B cell (primary cell): ENCODE data around the gene CPLANE2. TPM values are rescaled to one million over a fixed set of nuclear protein-coding genes. Genes with fewer than 3 reads are reported as not detected.

Source experiments
- ATAC-seq: fragments of 200-7000 bp; cut with Tn5 transposase; one replicate; pipeline ENCODE4 v1.10.0; 2021; ENCODE audit warnings: low read depth, mild to moderate bottlenecking, moderate number of reproducible peaks, moderate library complexity
- CTCF ChIA-PET: fragments of 350-600 bp; sonication (Branson Sonifier 250); formaldehyde crosslinking; loops from one replicate; lab custom pipeline; 2021; ENCODE audit warnings: antibody characterized with exemption, inconsistent platforms; lab: Charles Lee
- POLR2A ChIA-PET: fragments of 350-600 bp; sonication (Branson Sonifier 250); formaldehyde crosslinking; loops from one replicate; lab custom pipeline; 2021; ENCODE audit warnings: antibody characterized with exemption; lab: Charles Lee
- DNase-seq: peaks from one replicate; pipeline ENCODE4 v3.0.0; 2013
- H2AFZ ChIP-seq: 2 replicates; pipeline ENCODE4 v1.6.1; 2012; ENCODE audit warnings: mild to moderate bottlenecking, low read depth, low read length; ENCODE audit not compliant: insufficient read depth, poor library complexity, severe bottlenecking
- H3K27ac ChIP-seq, 2 donors: 1 replicate in 1 of 2; 2 replicates in 1 of 2; pipeline ENCODE4 v1.5.1; 2012 to 2013; ENCODE audit warnings: low read length in 2 of 2, mild to moderate bottlenecking in 2 of 2, moderate library complexity in 1 of 2
- H3K27me3 ChIP-seq, 4 experiments: fragments of 200-600 bp in 1 of 4; sonication (generic) in 1 of 4; replicated peaks in 1 of 4; 1 replicate in 2 of 4; 2 replicates in 2 of 4; pipeline versions ENCODE4 v1.6.1 to v1.7.0; 2013 to 2016; ENCODE audit warnings: low read length in 3 of 4, mild to moderate bottlenecking in 2 of 4, mixed read lengths in 1 of 4, moderate library complexity in 1 of 4; ENCODE audit not compliant: insufficient read depth in 4 of 4, control insufficient read depth in 3 of 4; ENCODE audit errors: control extremely low read depth in 1 of 4
- H3K36me3 ChIP-seq, 2 experiments: replicated peaks in 1 of 2; 1 replicate in 1 of 2; 2 replicates in 1 of 2; pipeline versions ENCODE4 v1.6.1 to v1.7.1; 2013; ENCODE audit warnings: low read length in 1 of 2; ENCODE audit not compliant: insufficient read depth in 2 of 2, control insufficient read depth in 1 of 2; ENCODE audit errors: control extremely low read depth in 1 of 2, extremely low read depth in 1 of 2
- H3K4me1 ChIP-seq, 2 donors: fragments of 200-600 bp in 1 of 2; sonication (generic) in 1 of 2; 1 replicate in 1 of 2; 2 replicates in 1 of 2; pipeline versions ENCODE4 v1.5.1 to v1.6.1; 2013 to 2017; ENCODE audit warnings: low read length in 2 of 2; ENCODE audit not compliant: control insufficient read depth in 2 of 2, insufficient read depth in 2 of 2
- H3K4me2 ChIP-seq: replicated peaks from 2 replicates; pipeline ENCODE3; 2012; ENCODE audit warnings: mild to moderate bottlenecking, low read depth, low read length; ENCODE audit not compliant: poor library complexity, severe bottlenecking
- H3K4me3 ChIP-seq, 5 experiments: fragments of 200-600 bp in 1 of 5; sonication (generic) in 1 of 5; 1 replicate in 3 of 5; 2 replicates in 2 of 5; pipeline versions ENCODE4 v1.5.1 to v1.7.0; 2011 to 2016; ENCODE audit warnings: low read length in 4 of 5, mild to moderate bottlenecking in 4 of 5, low read depth in 2 of 5, control low read depth in 1 of 5, moderate library complexity in 1 of 5; ENCODE audit not compliant: insufficient read depth in 1 of 5; ENCODE audit errors: control extremely low read depth in 1 of 5, extremely low read depth in 1 of 5
- H3K79me2 ChIP-seq: fragments of 200-600 bp; sonication (generic); one replicate; pipeline ENCODE4 v1.6.0; 2016; ENCODE audit warnings: low read length; ENCODE audit not compliant: control insufficient read depth, insufficient read depth
- H3K9ac ChIP-seq: fragments of 200-600 bp; sonication (generic); 2 replicates; pipeline ENCODE4 v1.6.1; 2017; ENCODE audit warnings: mild to moderate bottlenecking, low read length, moderate library complexity
- H3K9me3 ChIP-seq, 3 donors: one replicate each; pipeline versions ENCODE4 v1.6.1 to v1.7.1; 2013; ENCODE audit warnings: low read length in 2 of 3; ENCODE audit not compliant: control insufficient read depth in 2 of 3, insufficient read depth in 1 of 3; ENCODE audit errors: control extremely low read depth in 1 of 3
- H4K20me1 ChIP-seq: 2 replicates; pipeline ENCODE4 v1.6.0; 2012; ENCODE audit warnings: mild to moderate bottlenecking, low read length; ENCODE audit not compliant: insufficient read depth, control insufficient read depth, poor library complexity, severe bottlenecking
- H3K27ac Mint-ChIP-seq: one replicate; pipeline ENCODE4 v1.8.0; 2021; ENCODE audit warnings: mixed read lengths
- H3K27me3 Mint-ChIP-seq: one replicate; pipeline ENCODE4 v1.8.0; 2021; ENCODE audit warnings: mixed read lengths
- H3K4me1 Mint-ChIP-seq: one replicate; pipeline ENCODE4 v1.8.0; 2021; ENCODE audit warnings: mixed read lengths
- H3K4me3 Mint-ChIP-seq: one replicate; pipeline ENCODE4 v1.8.0; 2021; ENCODE audit warnings: mixed read lengths
- H3K9me3 Mint-ChIP-seq: one replicate; pipeline ENCODE4 v1.8.0; 2022; ENCODE audit warnings: mixed read lengths; ENCODE audit not compliant: insufficient read depth
- EZH2 ChIP-seq: IDR thresholded peaks from 2 replicates; pipeline ENCODE4 v1.6.1; 2012; ENCODE audit warnings: borderline replicate concordance, low read depth, mild to moderate bottlenecking, moderate library complexity, low read length; ENCODE audit not compliant: insufficient read depth, poor library complexity, severe bottlenecking
- WGBS: methylation state at CpG from one replicate; pipeline ENCODE4 v1.1.5; 2013; ENCODE audit warnings: missing lambda C conversion rate; ENCODE audit not compliant: insufficient coverage; 5-methylcytosine and 5-hydroxymethylcytosine counted together
- intact Hi-C: fragments of 100-400 bp; cut with micrococcal nuclease; formaldehyde crosslinking; loops from one replicate; pipeline ENCODE4 v1.10.0; 2022
- polyA plus RNA-seq: library from polyadenylated mRNA; depleted of rRNA; stranded (reverse); fragments of >200 nt; gene quantifications from 2 replicates; pipeline ENCODE4 v1.2.3, GENCODE V29; 2012
- total RNA-seq, 2 donors: library from RNA; stranded (reverse); fragments of 120-200 nt in 1 of 2; gene quantifications; 1 replicate in 1 of 2; 2 replicates in 1 of 2; pipeline versions ENCODE4 v1.2.3 to v1.2.4, GENCODE V29; 2013 to 2022
- TF ChIP-seq, protein P1 (sequence below): fragments of 200-600 bp; IDR thresholded peaks from one replicate; pipeline ENCODE4 v1.8.0; 2022; ENCODE audit warnings: antibody characterized with exemption, mild to moderate bottlenecking

Gene CPLANE2
- total and polyA plus RNA-seq, 2 donors (not counting 1 experiment from before 2014, with no cell fraction given), result 5.7 to 11.1 TPM

DNA sequence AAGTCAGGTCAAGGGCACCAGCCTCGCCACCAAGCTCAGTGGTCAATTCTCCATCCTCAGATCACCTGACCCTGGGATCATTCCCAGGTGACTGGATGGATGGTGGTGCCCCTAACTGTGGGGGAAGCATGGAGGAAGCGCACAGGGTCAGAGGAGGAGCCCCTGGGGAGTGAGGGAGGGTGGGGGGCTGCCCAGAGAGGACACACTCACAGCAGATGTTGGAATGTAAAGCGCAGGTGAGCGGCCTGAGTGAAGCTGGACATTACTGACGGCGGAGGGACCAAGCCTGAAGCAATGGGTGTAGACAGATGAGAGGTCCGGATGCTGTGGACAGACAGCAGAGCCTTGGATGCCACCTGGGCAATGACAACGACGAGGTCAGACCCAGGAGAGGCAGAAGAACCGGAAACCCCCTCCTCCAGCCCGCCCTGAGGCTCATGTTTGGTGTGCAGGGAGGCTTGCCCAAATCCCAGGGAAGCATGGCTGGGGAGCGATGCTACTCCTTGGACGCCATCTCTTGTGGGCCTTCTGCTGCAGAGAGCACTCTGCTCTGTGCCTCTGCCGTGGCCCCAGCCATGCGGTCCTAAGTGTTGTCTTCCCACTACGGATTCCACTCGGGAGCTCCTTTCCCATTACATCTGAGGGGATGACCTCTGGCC is 5.7 kb upstream of the CPLANE2 start:
- no peak overlapping the region for H3K27ac Mint-ChIP-seq
- no peak for DNase-seq

GRCh38 chr1:16241221-16241708 is 4.3 kb upstream of the CPLANE2 start:
- ATAC-seq, result no peak
- H3K4me2 ChIP-seq, result no peak overlapping the region
- H3K9ac ChIP-seq, result no peak overlapping the region
- H3K27me3 ChIP-seq, result no peaks in the 10 kb centered on the region
- intact Hi-C loops, result no loop called here
- peaks cover 8 to 11% of the 10 kb centered on the region in 2 donors for H3K4me1 ChIP-seq
- H3K79me2 ChIP-seq, result no peaks in the 10 kb centered on the region
- ChIA-PET CTCF (interaction anchor here (0.7 to 5.5 kb wide), 3 partner anchors 53 to 169 kb away, joined by 3 to 93 read pairs (median 4); no protein-coding TSS in a partner anchor), POLR2A (no interaction called here)
- no peak overlapping the region for H3K27ac ChIP-seq
- WGBS, result 88% methylated on average over 5 of the region's 10 CpGs
- TF ChIP-seq EZH2, result no peak
- H3K36me3 ChIP-seq, result no peaks in the 10 kb centered on the region
- no peak overlapping the region for H3K4me3 ChIP-seq
- Mint-ChIP-seq H3K27me3 (no peaks in the 10 kb centered on the region), H3K4me1 (peaks cover 10% of the 10 kb centered on the region), H3K9me3 (no peaks in the 10 kb centered on the region), H3K27ac (no peak overlapping the region), H3K4me3 (no peak overlapping the region)
- no peaks in the 10 kb centered on the region for H3K9me3 ChIP-seq
- H2AFZ ChIP-seq, result no peak overlapping the region
- DNase-seq, result no peak
- no peaks in the 10 kb centered on the region for H4K20me1 ChIP-seq

More for the DNA sequence above, 5.7 kb upstream of the CPLANE2 start:
- Histone ChIP-seq H3K79me2 (no peaks in the 10 kb centered on the region), H3K9ac (no peak overlapping the region), H3K27me3 (no peaks in the 10 kb centered on the region), H3K36me3 (peaks cover 0 to 6% of the 10 kb centered on the region in 2 experiments), H3K4me1 (peaks cover under 1 to 2% of the 10 kb centered on the region in 2 donors), H4K20me1 (no peaks in the 10 kb centered on the region), H3K27ac (no peak overlapping the region), H3K9me3 (no peaks in the 10 kb centered on the region), H2AFZ (no peak overlapping the region), H3K4me2 (no peak overlapping the region), H3K4me3 (no peak overlapping the region)
- intact Hi-C loops, result no loop called here
- H3K4me3 Mint-ChIP-seq, result no peak overlapping the region
- TF ChIP-seq, protein P1, sequence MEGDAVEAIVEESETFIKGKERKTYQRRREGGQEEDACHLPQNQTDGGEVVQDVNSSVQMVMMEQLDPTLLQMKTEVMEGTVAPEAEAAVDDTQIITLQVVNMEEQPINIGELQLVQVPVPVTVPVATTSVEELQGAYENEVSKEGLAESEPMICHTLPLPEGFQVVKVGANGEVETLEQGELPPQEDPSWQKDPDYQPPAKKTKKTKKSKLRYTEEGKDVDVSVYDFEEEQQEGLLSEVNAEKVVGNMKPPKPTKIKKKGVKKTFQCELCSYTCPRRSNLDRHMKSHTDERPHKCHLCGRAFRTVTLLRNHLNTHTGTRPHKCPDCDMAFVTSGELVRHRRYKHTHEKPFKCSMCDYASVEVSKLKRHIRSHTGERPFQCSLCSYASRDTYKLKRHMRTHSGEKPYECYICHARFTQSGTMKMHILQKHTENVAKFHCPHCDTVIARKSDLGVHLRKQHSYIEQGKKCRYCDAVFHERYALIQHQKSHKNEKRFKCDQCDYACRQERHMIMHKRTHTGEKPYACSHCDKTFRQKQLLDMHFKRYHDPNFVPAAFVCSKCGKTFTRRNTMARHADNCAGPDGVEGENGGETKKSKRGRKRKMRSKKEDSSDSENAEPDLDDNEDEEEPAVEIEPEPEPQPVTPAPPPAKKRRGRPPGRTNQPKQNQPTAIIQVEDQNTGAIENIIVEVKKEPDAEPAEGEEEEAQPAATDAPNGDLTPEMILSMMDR, result no peak
- TF ChIP-seq EZH2, result no peak
- ChIA-PET CTCF (interaction anchor here (0.8 to 5.5 kb wide), 5 partner anchors 9 to 162 kb away, joined by 4 to 93 read pairs (median 8); no protein-coding TSS in a partner anchor), POLR2A (interaction anchor here (0.5 to 1.0 kb wide), 3 partner anchors 27 to 223 kb away, joined by 3 to 4 read pairs (median 4); no protein-coding TSS in a partner anchor)
- no peaks in the 10 kb centered on the region for H3K27me3 Mint-ChIP-seq
- ATAC-seq, result no peak
- peaks cover 5% of the 10 kb centered on the region for H3K4me1 Mint-ChIP-seq
- no peaks in the 10 kb centered on the region for H3K9me3 Mint-ChIP-seq
- 97% methylated on average over 12 of the region's 17 CpGs for whole genome bisulfite sequencing
